Smooth muscle cell (in vitro differentiated cells): ENCODE measurements around the gene CHCHD5. TPM values are rescaled to one million over a fixed set of nuclear protein-coding genes. Genes with fewer than 3 reads are reported as not detected.
A peak's percentile ranks its signal among the peaks of the same experiment; 100 is the strongest.

Experiments
- DNase-seq: peaks from one replicate; lab custom pipeline; 2025; ENCODE audit not compliant: unreplicated experiment; lab: John Stamatoyannopoulos, UW
- H2AFZ ChIP-seq: fragments of 200-600 bp; sonication (generic); 2 replicates; pipeline ENCODE4 v1.6.0; 2016; ENCODE audit warnings: antibody characterized with exemption, low read depth, mild to moderate bottlenecking
- H3F3A ChIP-seq: fragments of 200-600 bp; sonication (generic); 2 replicates; pipeline ENCODE4 v1.6.0; 2017; ENCODE audit warnings: antibody characterized with exemption, low read depth
- H3K27ac ChIP-seq: fragments of 200-600 bp; sonication (generic); 2 replicates; pipeline ENCODE4 v1.5.1; 2016; ENCODE audit warnings: low read depth, mild to moderate bottlenecking
- H3K27me3 ChIP-seq: fragments of 200-600 bp; sonication (generic); 2 replicates; pipeline ENCODE4 v1.6.1; 2016; ENCODE audit warnings: low read depth, mild to moderate bottlenecking
- H3K36me3 ChIP-seq: fragments of 200-600 bp; sonication (generic); 2 replicates; pipeline ENCODE4 v1.5.1; 2016; ENCODE audit warnings: low read depth
- H3K4me1 ChIP-seq: fragments of 200-600 bp; sonication (generic); 2 replicates; pipeline ENCODE4 v1.5.1; 2016; ENCODE audit warnings: low read depth
- H3K4me2 ChIP-seq: fragments of 200-600 bp; sonication (generic); 2 replicates; pipeline ENCODE4 v1.6.0; 2016; ENCODE audit warnings: mild to moderate bottlenecking
- H3K4me3 ChIP-seq: fragments of 200-600 bp; sonication (generic); 2 replicates; pipeline ENCODE4 v1.5.1; 2016; ENCODE audit warnings: mild to moderate bottlenecking
- H3K79me2 ChIP-seq: fragments of 200-600 bp; sonication (generic); 2 replicates; pipeline ENCODE4 v1.6.0; 2016; ENCODE audit warnings: low read depth, mild to moderate bottlenecking
- H3K9ac ChIP-seq: fragments of 200-600 bp; sonication (generic); 2 replicates; pipeline ENCODE4 v1.6.0; 2016; ENCODE audit warnings: low read depth
- H3K9me3 ChIP-seq: fragments of 200-600 bp; sonication (generic); replicated peaks from 2 replicates; pipeline ENCODE4 v1.5.1; 2016; ENCODE audit warnings: low read depth
- H4K20me1 ChIP-seq: fragments of 200-600 bp; sonication (generic); 2 replicates; pipeline ENCODE4 v1.6.0; 2016; ENCODE audit warnings: low read depth
- WGBS: methylation state at CpG from one replicate; pipeline ENCODE4 v1.1.7; 2016; ENCODE audit warnings: low lambda C conversion rate; 5-methylcytosine and 5-hydroxymethylcytosine counted together
- polyA plus RNA-seq: library from polyadenylated mRNA; unstranded; fragments of >200 nt; fragmentation: Nextera tagmentation; extraction: Ambion mirVana; gene quantifications from 2 replicates; pipeline ENCODE4 v1.2.1, GENCODE V29; 2016
- total RNA-seq: library from RNA; depleted of rRNA; stranded (reverse); fragments of >200 nt; gene quantifications from 2 replicates; pipeline ENCODE4 v1.2.3, GENCODE V29; 2014
- TF ChIP-seq, protein P1 (sequence below): fragments of 200-600 bp; sonication (generic); IDR thresholded peaks from 2 replicates; pipeline ENCODE4 v1.5.1; 2017; ENCODE audit warnings: borderline replicate concordance, mild to moderate bottlenecking, antibody characterized with exemption; ENCODE audit not compliant: insufficient read depth, poor library complexity, severe bottlenecking

Gene CHCHD5
- total and polyA plus RNA-seq, 2 experiments from 2014 or later, result 14.3 to 56.4 TPM

DNA sequence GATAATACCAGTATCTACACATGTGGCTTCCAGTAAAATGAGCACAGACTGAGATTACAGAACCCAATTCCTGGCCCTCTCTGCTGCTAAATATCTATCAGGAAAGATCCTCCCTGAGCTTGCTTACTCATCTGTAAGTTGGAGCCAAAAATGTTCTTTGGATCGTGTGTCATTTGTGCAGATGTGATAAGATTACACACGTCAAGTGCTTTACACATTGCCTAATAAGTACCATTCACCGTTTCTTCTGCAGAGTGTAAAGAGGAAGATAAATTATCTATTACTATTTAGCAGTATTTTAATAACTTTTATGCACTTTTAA is 38.1 kb downstream of the CHCHD5 start:
- Histone ChIP-seq H3K27ac (peak overlapping the region; percentile 41), H4K20me1 (no peaks in the 10 kb centered on the region), H3K4me1 (peaks cover 5% of the 10 kb centered on the region), H3K79me2 (no peaks in the 10 kb centered on the region), H2AFZ (no peak overlapping the region), H3K27me3 (no peaks in the 10 kb centered on the region), H3K4me3 (no peak overlapping the region), H3K4me2 (peak overlapping the region; percentile 58), H3K9ac (no peak overlapping the region), H3K36me3 (no peaks in the 10 kb centered on the region), H3F3A (peaks cover 13% of the 10 kb centered on the region), H3K9me3 (no peaks in the 10 kb centered on the region)
- no peak for DNase-seq
- 16% methylated on average over 3 of the region's 3 CpGs for WGBS
- TF ChIP-seq, protein P1, sequence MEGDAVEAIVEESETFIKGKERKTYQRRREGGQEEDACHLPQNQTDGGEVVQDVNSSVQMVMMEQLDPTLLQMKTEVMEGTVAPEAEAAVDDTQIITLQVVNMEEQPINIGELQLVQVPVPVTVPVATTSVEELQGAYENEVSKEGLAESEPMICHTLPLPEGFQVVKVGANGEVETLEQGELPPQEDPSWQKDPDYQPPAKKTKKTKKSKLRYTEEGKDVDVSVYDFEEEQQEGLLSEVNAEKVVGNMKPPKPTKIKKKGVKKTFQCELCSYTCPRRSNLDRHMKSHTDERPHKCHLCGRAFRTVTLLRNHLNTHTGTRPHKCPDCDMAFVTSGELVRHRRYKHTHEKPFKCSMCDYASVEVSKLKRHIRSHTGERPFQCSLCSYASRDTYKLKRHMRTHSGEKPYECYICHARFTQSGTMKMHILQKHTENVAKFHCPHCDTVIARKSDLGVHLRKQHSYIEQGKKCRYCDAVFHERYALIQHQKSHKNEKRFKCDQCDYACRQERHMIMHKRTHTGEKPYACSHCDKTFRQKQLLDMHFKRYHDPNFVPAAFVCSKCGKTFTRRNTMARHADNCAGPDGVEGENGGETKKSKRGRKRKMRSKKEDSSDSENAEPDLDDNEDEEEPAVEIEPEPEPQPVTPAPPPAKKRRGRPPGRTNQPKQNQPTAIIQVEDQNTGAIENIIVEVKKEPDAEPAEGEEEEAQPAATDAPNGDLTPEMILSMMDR, result no peak

DNA sequence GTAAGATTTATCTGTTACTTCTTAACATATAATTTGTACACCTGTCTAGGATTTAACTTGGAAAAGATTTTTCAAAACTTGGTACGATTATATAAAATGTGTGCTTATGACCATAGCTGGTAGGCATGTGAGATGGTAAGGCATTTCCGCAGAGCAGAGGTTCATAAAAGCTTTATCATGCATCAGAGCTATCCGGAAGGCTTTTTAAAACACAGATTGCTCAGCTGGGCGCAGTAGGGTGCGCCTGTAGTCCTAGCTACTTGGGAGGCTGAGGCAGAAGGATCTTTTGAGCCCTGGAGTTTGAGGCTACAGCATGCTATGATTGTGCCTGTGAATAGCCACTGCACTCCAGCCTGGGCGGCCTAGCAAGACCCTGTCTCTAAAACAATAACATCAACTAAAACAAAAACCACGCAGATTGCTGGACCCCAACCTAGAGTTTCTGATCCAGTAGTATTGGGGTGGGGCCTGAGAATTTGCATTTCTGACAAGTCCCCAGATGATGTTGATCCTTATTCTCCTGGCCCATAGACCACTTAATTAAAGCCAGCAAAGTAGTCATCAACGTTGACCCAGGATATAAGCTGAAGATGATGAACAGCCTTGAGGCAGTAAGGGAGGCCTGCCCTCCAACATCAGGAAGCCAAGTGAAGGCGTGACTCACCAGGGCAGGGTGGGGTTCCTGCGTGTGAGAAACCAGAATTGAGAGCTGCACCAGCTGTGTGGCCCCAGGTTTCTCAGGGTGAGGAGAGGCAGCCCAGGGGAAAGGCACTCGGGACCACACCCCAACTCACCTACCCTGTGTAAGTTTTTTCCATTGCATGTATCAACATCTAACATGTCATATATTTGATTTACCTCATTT is 39.7 kb downstream of the CHCHD5 start:
- H4K20me1 ChIP-seq, result no peaks in the 10 kb centered on the region
- no peak overlapping the region for H3K4me3 ChIP-seq
- H2AFZ ChIP-seq, result no peak overlapping the region
- DNase-seq, result no peak
- no peaks in the 10 kb centered on the region for H3K27me3 ChIP-seq
- H3K9me3 ChIP-seq, result no peaks in the 10 kb centered on the region
- peaks cover 18% of the 10 kb centered on the region for H3F3A ChIP-seq
- H3K4me2 ChIP-seq, result no peak overlapping the region
- peaks cover 11% of the 10 kb centered on the region for H3K4me1 ChIP-seq
- 71% methylated on average over 11 of the region's 11 CpGs for WGBS
- no peak overlapping the region for H3K27ac ChIP-seq
- H3K36me3 ChIP-seq, result no peaks in the 10 kb centered on the region
- no peaks in the 10 kb centered on the region for H3K79me2 ChIP-seq
- no peak overlapping the region for H3K9ac ChIP-seq
- TF ChIP-seq, protein P1, result no peak

DNA sequence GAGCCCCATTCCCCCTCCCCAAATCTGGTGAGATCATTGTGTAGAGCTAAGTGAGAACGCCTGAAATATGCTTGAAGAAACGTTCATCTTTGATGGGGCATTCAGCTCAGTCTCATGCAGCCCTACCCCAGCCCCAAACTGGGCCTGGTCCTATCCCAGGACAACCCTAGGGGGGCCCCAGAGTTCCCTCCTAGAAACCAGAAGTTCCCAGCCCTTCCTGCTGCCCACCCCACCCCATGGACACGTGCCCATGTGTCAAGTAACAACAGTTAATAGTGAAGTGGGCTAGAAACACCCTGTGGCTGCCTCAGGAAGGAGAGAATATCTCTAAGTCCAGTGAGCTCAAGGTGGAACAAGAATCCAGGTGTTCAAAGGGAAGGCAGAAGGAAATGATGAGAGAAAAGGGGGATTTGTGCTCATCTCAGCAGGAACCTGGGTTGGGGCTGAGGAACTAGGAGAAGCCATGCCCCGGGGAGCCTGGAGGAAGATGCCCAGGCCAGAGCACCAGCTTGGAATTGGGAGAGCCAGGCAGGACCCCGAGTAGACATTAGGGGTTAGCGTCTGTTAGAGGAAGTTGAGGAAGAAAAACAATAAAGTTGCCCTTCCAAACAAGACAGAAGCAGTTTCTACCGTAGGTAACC is 41.2 kb downstream of the CHCHD5 start:
- TF ChIP-seq, protein P1, result no peak
- Histone ChIP-seq H3F3A (peaks cover 27% of the 10 kb centered on the region), H2AFZ (no peak overlapping the region), H3K36me3 (no peaks in the 10 kb centered on the region), H4K20me1 (no peaks in the 10 kb centered on the region), H3K9ac (no peak overlapping the region), H3K4me2 (no peak overlapping the region), H3K27me3 (no peaks in the 10 kb centered on the region), H3K27ac (peak overlapping the region; percentile 83), H3K9me3 (no peaks in the 10 kb centered on the region), H3K4me1 (peaks cover 26% of the 10 kb centered on the region), H3K4me3 (no peak overlapping the region), H3K79me2 (no peaks in the 10 kb centered on the region)
- no peak for DNase-seq
- WGBS, result 80% methylated on average over 7 of the region's 7 CpGs

DNA sequence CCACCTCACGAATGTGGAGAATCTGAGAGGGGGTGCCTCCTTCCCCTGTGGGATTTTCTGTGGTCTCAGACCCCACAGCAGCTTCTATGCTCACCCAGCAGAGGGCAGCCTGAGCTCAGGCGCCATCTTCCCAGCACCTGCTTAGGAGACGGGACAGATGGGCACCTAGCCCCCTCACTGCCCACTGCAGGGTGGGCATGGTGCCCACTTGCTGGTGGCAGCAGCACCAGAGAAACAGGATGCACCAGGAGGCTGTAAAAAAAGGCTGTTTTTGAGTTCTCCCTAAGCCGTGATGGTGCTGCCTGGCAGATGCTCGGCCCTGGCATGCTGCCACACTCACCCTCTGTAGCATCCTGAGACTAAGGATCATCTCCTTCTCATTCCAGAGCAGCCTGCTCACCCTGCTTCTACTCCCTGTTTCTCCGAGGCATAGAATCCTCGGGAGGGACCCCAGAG is 42.2 kb downstream of the CHCHD5 start:
- TF ChIP-seq, protein P1, result peak; percentile 72
- no peaks in the 10 kb centered on the region for H3K27me3 ChIP-seq
- H3K9ac ChIP-seq, result no peak overlapping the region
- no peaks in the 10 kb centered on the region for H4K20me1 ChIP-seq
- DNase-seq, result no peak
- peaks cover 27% of the 10 kb centered on the region for H3F3A ChIP-seq
- peak overlapping the region; percentile 76 for H3K4me2 ChIP-seq
- H3K4me3 ChIP-seq, result no peak overlapping the region
- peaks cover 35% of the 10 kb centered on the region for H3K4me1 ChIP-seq
- 41% methylated on average over 7 of the region's 7 CpGs for WGBS
- no peaks in the 10 kb centered on the region for H3K9me3 ChIP-seq
- H3K79me2 ChIP-seq, result no peaks in the 10 kb centered on the region
- H2AFZ ChIP-seq, result no peak overlapping the region
- peak overlapping the region; percentile 83 for H3K27ac ChIP-seq
- H3K36me3 ChIP-seq, result no peaks in the 10 kb centered on the region
